ENCODE measurements around the gene MTRR.

DNA sequence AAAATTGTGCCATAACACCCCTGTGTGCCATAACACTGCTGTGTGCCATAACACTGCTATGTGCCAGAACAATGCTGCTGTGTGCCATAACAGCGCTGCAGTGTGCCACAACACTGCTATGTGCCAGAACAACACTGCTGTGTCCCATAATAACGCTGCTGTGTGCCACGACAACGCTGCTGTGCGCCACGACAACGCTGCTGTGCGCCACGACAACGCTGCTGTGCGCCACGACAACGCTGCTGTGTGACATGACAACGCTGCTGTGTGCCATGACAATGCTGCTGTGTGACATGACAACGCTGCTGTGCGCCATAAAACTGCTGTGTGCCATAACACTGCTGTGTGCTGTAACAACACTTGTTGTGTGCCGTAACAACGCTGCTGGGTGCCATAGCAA lies 44.0 kb upstream of the MTRR start:
- TF ChIP-seq, protein P1, sequence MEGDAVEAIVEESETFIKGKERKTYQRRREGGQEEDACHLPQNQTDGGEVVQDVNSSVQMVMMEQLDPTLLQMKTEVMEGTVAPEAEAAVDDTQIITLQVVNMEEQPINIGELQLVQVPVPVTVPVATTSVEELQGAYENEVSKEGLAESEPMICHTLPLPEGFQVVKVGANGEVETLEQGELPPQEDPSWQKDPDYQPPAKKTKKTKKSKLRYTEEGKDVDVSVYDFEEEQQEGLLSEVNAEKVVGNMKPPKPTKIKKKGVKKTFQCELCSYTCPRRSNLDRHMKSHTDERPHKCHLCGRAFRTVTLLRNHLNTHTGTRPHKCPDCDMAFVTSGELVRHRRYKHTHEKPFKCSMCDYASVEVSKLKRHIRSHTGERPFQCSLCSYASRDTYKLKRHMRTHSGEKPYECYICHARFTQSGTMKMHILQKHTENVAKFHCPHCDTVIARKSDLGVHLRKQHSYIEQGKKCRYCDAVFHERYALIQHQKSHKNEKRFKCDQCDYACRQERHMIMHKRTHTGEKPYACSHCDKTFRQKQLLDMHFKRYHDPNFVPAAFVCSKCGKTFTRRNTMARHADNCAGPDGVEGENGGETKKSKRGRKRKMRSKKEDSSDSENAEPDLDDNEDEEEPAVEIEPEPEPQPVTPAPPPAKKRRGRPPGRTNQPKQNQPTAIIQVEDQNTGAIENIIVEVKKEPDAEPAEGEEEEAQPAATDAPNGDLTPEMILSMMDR (IDR thresholded peaks at IDR 0.05), result no peak
- no peak for TF ChIP-seq POLR2A (IDR thresholded peaks at IDR 0.05)

Data from adrenal gland (tissue), 5 donors.